Vagina (tissue), 2 donors: Measurements from ENCODE around the gene FAS. TPM values are rescaled to one million over a fixed set of nuclear protein-coding genes. Genes with fewer than 3 reads are reported as not detected.

Experiments
- DNase-seq, 2 donors: peaks; one replicate each; pipeline ENCODE4 v3.0.0-alpha.2; 2017; ENCODE audit errors: extremely low spot score in 2 of 2
- H3K27ac ChIP-seq: fragments of 200-600 bp; sonication (generic); one replicate; pipeline ENCODE4 v1.5.1; 2019
- H3K27me3 ChIP-seq: fragments of 200-600 bp; sonication (generic); one replicate; pipeline ENCODE4 v1.5.1; 2019
- H3K36me3 ChIP-seq, 2 donors: fragments of 200-600 bp; sonication (generic); one replicate each; pipeline ENCODE4 v1.5.1; 2017 to 2019
- H3K4me1 ChIP-seq: fragments of 200-600 bp; sonication (generic); one replicate; pipeline ENCODE4 v1.5.1; 2019
- H3K4me3 ChIP-seq, 2 donors: fragments of 200-600 bp; sonication (generic); 1 replicate in 1 of 2; 2 replicates in 1 of 2; pipeline ENCODE4 v1.5.1; 2016 to 2019
- H3K9me3 ChIP-seq: fragments of 200-600 bp; sonication (generic); one replicate; pipeline ENCODE4 v1.5.1; 2019
- POLR2A ChIP-seq, 2 donors: fragments of 450-650 bp; IDR thresholded peaks; one replicate each; pipeline ENCODE4 v1.6.1; 2017; ENCODE audit warnings: antibody characterized with exemption in 2 of 2, mild to moderate bottlenecking in 2 of 2, moderate library complexity in 2 of 2
- POLR2AphosphoS5 ChIP-seq, 2 donors: sonication (generic); formaldehyde crosslinking; IDR thresholded peaks; one replicate each; pipeline ENCODE4 v1.9.0; 2017; ENCODE audit warnings: antibody characterized with exemption in 2 of 2, mild to moderate bottlenecking in 2 of 2, low read depth in 1 of 2; ENCODE audit not compliant: insufficient read depth in 1 of 2
- intact Hi-C: fragments of 100-400 bp; cut with DNase I; formaldehyde crosslinking; loops from one replicate; pipeline ENCODE4 v1.15.1; 2023
- total RNA-seq: library from RNA; depleted of rRNA; stranded (reverse); fragments of >200 nt; gene quantifications from one replicate; pipeline ENCODE4 v1.2.3, GENCODE V29; 2016
- TF ChIP-seq, protein P1 (sequence below), 3 experiments: fragments of 450-650 bp in 2 of 3; fragments of 200-600 bp in 1 of 3; sonication (generic) in 1 of 3; IDR thresholded peaks; one replicate each; pipeline ENCODE4 v1.5.1; 2017 to 2019; ENCODE audit warnings: antibody characterized with exemption in 3 of 3, mild to moderate bottlenecking in 2 of 3, moderate library complexity in 2 of 3

Gene FAS
- total RNA-seq, 1 donor from 2014 or later = 41.0 TPM

DNA sequence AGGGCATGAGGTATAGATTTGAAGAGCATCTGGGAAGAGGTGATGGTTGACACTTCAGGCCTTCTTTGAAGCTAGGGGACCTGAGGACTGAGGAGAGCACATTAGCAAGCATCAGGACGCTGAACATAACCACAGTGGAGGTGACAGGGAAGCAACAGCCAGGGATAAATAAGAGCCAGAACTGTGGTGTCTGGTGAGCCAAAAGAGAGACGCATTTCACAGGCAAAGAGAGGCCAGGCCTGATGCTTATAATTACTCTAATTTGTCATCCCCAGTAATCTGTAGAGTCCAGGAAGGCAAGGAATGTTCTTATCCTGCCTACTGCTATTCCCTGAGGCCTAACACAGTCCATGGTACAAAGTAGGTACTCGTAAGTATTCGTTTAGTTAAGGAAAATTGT is 10.4 kb upstream of the FAS start:
- peaks cover 46% of the 10 kb centered on the region for H3K4me1 ChIP-seq
- intact Hi-C loops = no loop called here
- H3K9me3 ChIP-seq = no peaks in the 10 kb centered on the region
- DNase-seq = no peak
- H3K36me3 ChIP-seq = no peaks in the 10 kb centered on the region
- TF ChIP-seq POLR2AphosphoS5 (IDR thresholded peaks at IDR 0.05; ENCODE audit: insufficient read depth in 1 of 2, low read depth in 1 of 2) (no peak), POLR2A (IDR thresholded peaks at IDR 0.05) (no peak)
- TF ChIP-seq, protein P1, sequence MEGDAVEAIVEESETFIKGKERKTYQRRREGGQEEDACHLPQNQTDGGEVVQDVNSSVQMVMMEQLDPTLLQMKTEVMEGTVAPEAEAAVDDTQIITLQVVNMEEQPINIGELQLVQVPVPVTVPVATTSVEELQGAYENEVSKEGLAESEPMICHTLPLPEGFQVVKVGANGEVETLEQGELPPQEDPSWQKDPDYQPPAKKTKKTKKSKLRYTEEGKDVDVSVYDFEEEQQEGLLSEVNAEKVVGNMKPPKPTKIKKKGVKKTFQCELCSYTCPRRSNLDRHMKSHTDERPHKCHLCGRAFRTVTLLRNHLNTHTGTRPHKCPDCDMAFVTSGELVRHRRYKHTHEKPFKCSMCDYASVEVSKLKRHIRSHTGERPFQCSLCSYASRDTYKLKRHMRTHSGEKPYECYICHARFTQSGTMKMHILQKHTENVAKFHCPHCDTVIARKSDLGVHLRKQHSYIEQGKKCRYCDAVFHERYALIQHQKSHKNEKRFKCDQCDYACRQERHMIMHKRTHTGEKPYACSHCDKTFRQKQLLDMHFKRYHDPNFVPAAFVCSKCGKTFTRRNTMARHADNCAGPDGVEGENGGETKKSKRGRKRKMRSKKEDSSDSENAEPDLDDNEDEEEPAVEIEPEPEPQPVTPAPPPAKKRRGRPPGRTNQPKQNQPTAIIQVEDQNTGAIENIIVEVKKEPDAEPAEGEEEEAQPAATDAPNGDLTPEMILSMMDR (IDR thresholded peaks at IDR 0.05) = no peak
- H3K27me3 ChIP-seq = no peaks in the 10 kb centered on the region
- peak overlapping the region; percentile 80 for H3K27ac ChIP-seq
- H3K4me3 ChIP-seq = no peak overlapping the region

DNA sequence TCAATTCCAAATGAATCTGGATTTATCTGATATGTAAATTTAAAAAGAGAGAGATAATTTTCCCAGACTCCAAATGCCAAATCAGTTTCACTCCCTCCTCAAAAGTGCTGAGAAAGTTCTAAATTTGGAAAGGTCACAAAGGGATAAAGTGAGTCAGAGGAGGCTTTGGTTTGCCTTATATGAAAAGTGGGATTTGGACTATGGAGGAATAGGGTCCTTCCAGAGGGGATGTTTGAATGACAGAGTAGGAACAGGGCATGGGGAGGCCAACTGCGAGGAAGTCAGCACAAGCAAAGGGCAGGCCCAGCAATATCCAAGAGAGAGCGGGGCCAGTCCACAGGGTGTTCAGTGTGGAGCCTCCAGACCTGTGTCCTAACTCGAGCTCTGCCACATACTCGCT is 9.8 kb upstream of the FAS start:
- no peak for TF ChIP-seq POLR2AphosphoS5 (IDR thresholded peaks at IDR 0.05; ENCODE audit: insufficient read depth in 1 of 2, low read depth in 1 of 2)
- TF ChIP-seq POLR2A (IDR thresholded peaks at IDR 0.05) = no peak
- TF ChIP-seq, protein P1 (IDR thresholded peaks at IDR 0.05) = no peak
- DNase-seq = no peak
- Histone ChIP-seq H3K36me3 (no peaks in the 10 kb centered on the region), H3K4me1 (peaks cover 41% of the 10 kb centered on the region), H3K27ac (peak overlapping the region; percentile 80), H3K4me3 (no peak overlapping the region), H3K9me3 (no peaks in the 10 kb centered on the region), H3K27me3 (no peaks in the 10 kb centered on the region)
- intact Hi-C loops = no loop called here

DNA sequence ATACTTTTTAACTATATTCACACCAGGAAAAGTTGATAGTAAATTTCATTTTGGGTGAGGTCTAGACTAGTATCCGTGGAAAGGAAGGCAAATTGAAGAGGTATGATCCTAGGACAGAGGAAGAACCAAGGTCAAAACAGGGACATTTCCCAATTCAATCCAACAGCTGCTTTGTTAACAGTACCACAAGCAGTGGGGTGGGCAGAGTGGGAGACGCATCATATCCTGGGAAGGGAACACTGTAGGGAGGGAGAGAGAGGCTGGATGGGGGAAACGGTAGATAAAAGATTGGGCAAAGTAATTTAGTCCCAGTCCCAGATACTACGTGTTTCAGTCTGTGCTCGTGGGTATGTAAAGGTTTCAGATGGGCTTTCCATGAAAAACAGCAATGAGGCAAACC is 9.2 kb upstream of the FAS start:
- no peaks in the 10 kb centered on the region for H3K9me3 ChIP-seq
- peaks cover 36% of the 10 kb centered on the region for H3K4me1 ChIP-seq
- no peak for TF ChIP-seq POLR2A (IDR thresholded peaks at IDR 0.05)
- no peak for TF ChIP-seq POLR2AphosphoS5 (IDR thresholded peaks at IDR 0.05; ENCODE audit: insufficient read depth in 1 of 2, low read depth in 1 of 2)
- TF ChIP-seq, protein P1 (IDR thresholded peaks at IDR 0.05) = no peak
- no peak overlapping the region for H3K4me3 ChIP-seq
- intact Hi-C loops = no loop called here
- H3K36me3 ChIP-seq = no peaks in the 10 kb centered on the region
- H3K27ac ChIP-seq = peak overlapping the region; percentile 80
- DNase-seq = no peak
- H3K27me3 ChIP-seq = no peaks in the 10 kb centered on the region

DNA sequence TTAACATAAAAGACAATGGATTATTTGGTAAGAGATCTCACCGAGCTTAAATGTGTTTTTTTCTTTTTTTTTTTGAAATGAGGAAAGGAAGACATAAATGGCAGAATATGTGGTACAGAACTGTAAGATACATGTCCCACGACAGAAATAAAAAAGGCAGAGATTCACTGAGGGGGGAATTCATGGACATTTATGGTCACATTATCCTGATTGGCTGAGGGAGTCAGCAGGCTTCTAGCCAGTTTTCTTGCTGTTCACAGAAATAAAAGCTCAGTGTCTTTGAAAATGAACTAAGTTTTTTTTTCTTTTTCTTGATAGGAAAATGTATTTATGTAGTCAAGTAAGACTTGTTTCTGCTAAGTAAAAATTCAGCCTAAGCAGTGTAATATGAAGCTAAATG is 8.2 kb upstream of the FAS start:
- Histone ChIP-seq H3K4me1 (peaks cover 38% of the 10 kb centered on the region), H3K27ac (peak overlapping the region; percentile 80), H3K9me3 (no peaks in the 10 kb centered on the region), H3K27me3 (no peaks in the 10 kb centered on the region), H3K4me3 (no peak overlapping the region), H3K36me3 (no peaks in the 10 kb centered on the region)
- TF ChIP-seq POLR2A (IDR thresholded peaks at IDR 0.05) = no peak
- TF ChIP-seq POLR2AphosphoS5 (IDR thresholded peaks at IDR 0.05; ENCODE audit: insufficient read depth in 1 of 2, low read depth in 1 of 2) = peak in 1 of 2 donors; percentile 11
- intact Hi-C loops = no loop called here
- DNase-seq = no peak

DNA sequence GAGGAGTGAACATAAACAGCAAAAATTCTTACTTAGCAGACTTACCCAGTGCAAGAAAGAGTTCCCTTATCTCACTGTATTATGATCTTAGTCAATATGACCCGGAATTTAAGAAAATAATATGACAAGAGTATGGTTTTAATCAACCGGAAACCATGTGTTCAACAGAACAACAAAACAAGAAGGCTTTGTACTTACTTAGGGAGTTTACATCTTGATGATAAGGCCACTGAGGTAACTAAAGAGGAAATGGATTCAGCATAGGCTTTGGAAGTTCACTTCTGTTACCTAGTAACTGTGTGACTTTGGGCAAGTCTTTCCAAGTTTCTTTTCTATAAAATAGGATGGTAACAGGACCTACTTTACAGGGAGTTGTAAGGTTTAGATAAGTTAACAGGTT is 7.4 kb upstream of the FAS start:
- no peak overlapping the region for H3K4me3 ChIP-seq
- no peak for DNase-seq
- H3K9me3 ChIP-seq = no peaks in the 10 kb centered on the region
- H3K27me3 ChIP-seq = no peaks in the 10 kb centered on the region
- H3K27ac ChIP-seq = peak overlapping the region; percentile 80
- TF ChIP-seq, protein P1 (IDR thresholded peaks at IDR 0.05) = no peak
- TF ChIP-seq POLR2A (IDR thresholded peaks at IDR 0.05) = no peak
- peaks cover 40% of the 10 kb centered on the region for H3K4me1 ChIP-seq
- intact Hi-C loops = no loop called here
- H3K36me3 ChIP-seq = no peaks in the 10 kb centered on the region

DNA sequence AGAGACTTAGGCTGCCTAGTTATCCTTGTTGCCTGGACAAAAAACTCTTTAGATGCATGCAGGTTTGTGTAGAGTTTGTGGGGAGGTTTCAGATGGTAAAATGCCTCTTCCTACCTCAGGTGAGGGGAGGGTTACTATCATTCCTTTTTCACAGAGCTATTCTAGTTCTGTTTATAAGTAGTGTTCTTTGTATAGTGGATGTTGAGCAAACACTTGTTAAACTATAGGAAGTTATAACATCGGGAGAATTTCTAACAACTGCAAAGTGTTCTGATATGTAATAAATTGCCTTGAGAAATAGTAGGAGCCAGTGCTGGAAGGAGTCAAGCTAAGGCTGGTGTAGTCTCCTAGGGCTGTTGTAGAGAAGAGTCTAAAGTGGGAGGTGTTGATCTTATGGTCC is 6.7 kb upstream of the FAS start:
- Histone ChIP-seq H3K27me3 (no peaks in the 10 kb centered on the region), H3K4me3 (no peak overlapping the region), H3K27ac (peak overlapping the region; percentile 20), H3K36me3 (no peaks in the 10 kb centered on the region), H3K4me1 (peaks cover 40% of the 10 kb centered on the region), H3K9me3 (no peaks in the 10 kb centered on the region)
- DNase-seq = no peak
- intact Hi-C loops = no loop called here
- TF ChIP-seq, protein P1 (IDR thresholded peaks at IDR 0.05) = no peak
- no peak for TF ChIP-seq POLR2AphosphoS5 (IDR thresholded peaks at IDR 0.05; ENCODE audit: insufficient read depth in 1 of 2, low read depth in 1 of 2)
- TF ChIP-seq POLR2A (IDR thresholded peaks at IDR 0.05) = no peak
